Left ventricle myocardium inferior (tissue), 1 donor: ENCODE measurements around the gene ZNF385D. TPM values are rescaled to one million over a fixed set of nuclear protein-coding genes. Genes with fewer than 3 reads are reported as not detected.

Experiments used
- DNase-seq: peaks from one replicate; pipeline ENCODE4 v3.0.0-alpha.2; 2020
- H3K27ac ChIP-seq: fragments of 200-600 bp; replicated peaks from 2 replicates; pipeline ENCODE4 v1.8.0; 2021
- H3K27me3 ChIP-seq: fragments of 200-600 bp; 2 replicates; pipeline ENCODE4 v1.8.0; 2021; ENCODE audit warnings: low read depth
- H3K36me3 ChIP-seq: fragments of 200-600 bp; 2 replicates; pipeline ENCODE4 v1.8.0; 2021
- H3K4me1 ChIP-seq: fragments of 200-600 bp; 2 replicates; pipeline ENCODE4 v1.8.0; 2021
- H3K4me3 ChIP-seq: fragments of 200-600 bp; 2 replicates; pipeline ENCODE4 v1.8.0; 2021; ENCODE audit warnings: mild to moderate bottlenecking, moderate library complexity
- H3K9me3 ChIP-seq: fragments of 200-600 bp; replicated peaks from 2 replicates; pipeline ENCODE4 v1.8.0; 2021
- CTCF ChIP-seq: fragments of 200-600 bp; IDR thresholded peaks from 2 replicates; pipeline ENCODE4 v1.8.0; 2021; ENCODE audit warnings: antibody characterized with exemption, mild to moderate bottlenecking, borderline replicate concordance
- intact Hi-C: fragments of 100-400 bp; cut with micrococcal nuclease; formaldehyde crosslinking; loops from one replicate; pipeline ENCODE4 v1.11.0; 2022
- total RNA-seq: library from RNA; stranded (reverse); fragmentation: NEBNext Ultra II Directional; extraction: Animal tissue kit (Norgen Biotek cat#: 25700); gene quantifications from one replicate; pipeline ENCODE4 v1.2.1, GENCODE V29; 2021
- donor health status: DM: no; HTN: yes; CAD: no; lungs with severe emphysema.

ZNF385D gene
- total RNA-seq, 1 donor from 2014 or later: 2.3 TPM

GRCh38 chr3:21463319-21463718 is 287.7 kb downstream of the ZNF385D start:
- intact Hi-C loops: no loop called here
- no peaks in the 10 kb centered on the region for H3K36me3 ChIP-seq
- no peak overlapping the region for H3K27ac ChIP-seq
- peaks cover 10% of the 10 kb centered on the region for H3K9me3 ChIP-seq
- H3K27me3 ChIP-seq: no peaks in the 10 kb centered on the region
- no peak for DNase-seq
- no peaks in the 10 kb centered on the region for H3K4me1 ChIP-seq
- TF ChIP-seq CTCF: no peak
- no peak overlapping the region for H3K4me3 ChIP-seq

GRCh38 chr3:21462141-21462540 is 288.9 kb downstream of the ZNF385D start:
- Histone ChIP-seq H3K27me3 (no peaks in the 10 kb centered on the region), H3K9me3 (peaks cover 12% of the 10 kb centered on the region), H3K4me1 (no peaks in the 10 kb centered on the region), H3K36me3 (no peaks in the 10 kb centered on the region), H3K4me3 (no peak overlapping the region), H3K27ac (no peak overlapping the region)
- TF ChIP-seq CTCF: no peak
- intact Hi-C loops: no loop called here
- DNase-seq: no peak

GRCh38 chr3:21457084-21457483 is 293.9 kb downstream of the ZNF385D start:
- Histone ChIP-seq H3K4me3 (no peak overlapping the region), H3K4me1 (no peaks in the 10 kb centered on the region), H3K9me3 (peaks cover 45% of the 10 kb centered on the region), H3K27me3 (no peaks in the 10 kb centered on the region), H3K27ac (no peak overlapping the region), H3K36me3 (no peaks in the 10 kb centered on the region)
- intact Hi-C loops: no loop called here
- DNase-seq: no peak
- TF ChIP-seq CTCF: no peak

GRCh38 chr3:21449738-21450137 is 301.3 kb downstream of the ZNF385D start:
- Histone ChIP-seq H3K4me3 (no peak overlapping the region), H3K27ac (no peak overlapping the region), H3K27me3 (no peaks in the 10 kb centered on the region), H3K4me1 (peaks cover 13% of the 10 kb centered on the region), H3K36me3 (no peaks in the 10 kb centered on the region), H3K9me3 (peaks cover 24% of the 10 kb centered on the region)
- no peak for DNase-seq
- TF ChIP-seq CTCF: no peak
- intact Hi-C loops: no loop called here

- Histone ChIP-seq H3K27ac (no peak overlapping the region), H3K4me1 (peaks cover 13% of the 10 kb centered on the region), H3K9me3 (peaks cover 3% of the 10 kb centered on the region), H3K27me3 (no peaks in the 10 kb centered on the region), H3K4me3 (peak overlapping the region; percentile 31), H3K36me3 (no peaks in the 10 kb centered on the region)
- TF ChIP-seq CTCF: no peak
- DNase-seq: no peak
- intact Hi-C loops: no loop called here
These were observed 303.4 kb downstream of the ZNF385D start for GRCh38 chr3:21447476-21448151.
